Glomerular endothelial cell (primary cell): Measurements from ENCODE around the gene METTL16. TPM values are rescaled to one million over a fixed set of nuclear protein-coding genes. Genes with fewer than 3 reads are reported as not detected.
A peak's percentile ranks its signal among the peaks of the same experiment; 100 is the strongest.

ENCODE experiments used
- DNase-seq: peaks from one replicate; pipeline ENCODE4 v3.0.0-alpha.2; 2011; ENCODE audit warnings: low read depth, low spot score; ENCODE audit errors: extremely low read depth
- total RNA-seq: library from RNA; depleted of rRNA; stranded (reverse); fragments of >200 nt; gene quantifications from 2 replicates; pipeline ENCODE4 v1.2.3, GENCODE V29; 2015

Gene METTL16
- total RNA-seq, 1 donor from 2014 or later: 20.9 TPM

DNA sequence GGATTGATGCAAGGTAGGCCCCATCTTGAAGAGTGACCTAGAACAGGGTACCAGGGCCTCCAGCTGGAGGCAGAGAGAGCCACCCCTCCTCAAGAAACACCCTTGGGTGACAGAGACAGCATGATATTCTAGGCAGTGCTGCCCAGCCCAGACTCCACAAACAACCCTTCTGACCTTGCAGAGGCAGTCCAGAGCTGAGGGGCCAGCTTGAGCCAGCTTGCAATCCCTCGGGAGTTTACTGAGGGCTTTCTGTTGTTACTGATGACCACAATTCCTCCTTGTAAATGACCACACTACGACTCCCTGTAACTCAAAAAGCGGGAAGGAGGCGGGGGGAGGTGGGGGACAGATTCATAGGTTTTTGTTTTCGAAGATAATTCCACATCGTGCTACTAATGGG lies 92.2 kb downstream of the METTL16 start:
- no peak for DNase-seq

DNA sequence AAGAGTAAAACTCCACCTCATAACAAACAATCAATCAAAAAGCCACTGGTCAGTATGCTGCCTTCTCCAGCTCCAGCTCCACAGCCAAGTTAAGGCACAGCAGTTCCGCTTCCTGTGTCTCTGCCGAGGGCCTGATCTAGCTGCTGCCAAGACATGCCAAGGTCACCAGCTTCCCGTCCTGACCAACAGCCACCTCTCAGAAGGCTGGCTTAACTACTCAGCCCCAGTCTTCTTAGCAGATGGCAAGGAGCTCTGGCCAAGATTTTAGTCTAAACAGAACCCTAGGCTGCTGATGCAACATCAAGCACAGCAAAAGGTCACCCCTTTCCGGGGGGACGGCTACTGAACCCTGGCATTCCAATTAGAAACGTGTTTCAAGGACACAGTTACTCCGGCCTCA lies 93.1 kb downstream of the METTL16 start:
- DNase-seq: no peak

DNA sequence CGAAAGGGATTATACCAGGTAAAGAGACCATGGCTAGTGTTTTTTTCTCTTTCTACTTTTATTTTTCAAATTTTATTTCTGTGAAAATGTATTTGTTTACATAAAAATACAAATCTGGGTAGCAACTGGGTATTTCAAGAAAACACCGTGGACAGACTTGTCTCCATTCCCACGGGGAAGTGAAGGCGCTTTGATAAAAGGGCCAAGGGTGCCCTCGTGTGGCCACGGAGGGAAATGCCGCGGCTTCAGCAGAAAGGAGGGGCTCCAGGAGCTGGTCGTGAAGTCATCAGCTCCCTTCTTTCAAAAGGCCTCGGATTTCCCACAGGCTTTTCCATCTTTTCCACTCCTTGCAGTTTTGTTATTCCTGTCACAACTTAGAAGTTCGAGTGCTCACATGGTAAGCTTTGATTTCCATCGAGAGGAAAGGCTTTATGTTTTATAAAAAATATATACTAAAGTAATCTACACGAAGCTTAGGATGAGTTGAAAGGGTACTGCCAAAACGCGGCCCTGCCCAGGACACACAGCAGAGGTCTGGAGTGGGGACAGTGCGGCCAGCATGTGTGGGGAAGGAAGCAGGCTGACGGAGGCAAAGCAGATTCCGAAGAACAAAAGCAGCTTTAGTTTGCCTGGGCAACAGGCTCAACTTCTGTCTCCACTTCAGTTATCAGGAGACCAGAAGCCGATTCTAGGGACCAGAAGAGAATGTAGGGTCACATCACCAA lies 95.5 kb downstream of the METTL16 start:
- no peak for DNase-seq

DNA sequence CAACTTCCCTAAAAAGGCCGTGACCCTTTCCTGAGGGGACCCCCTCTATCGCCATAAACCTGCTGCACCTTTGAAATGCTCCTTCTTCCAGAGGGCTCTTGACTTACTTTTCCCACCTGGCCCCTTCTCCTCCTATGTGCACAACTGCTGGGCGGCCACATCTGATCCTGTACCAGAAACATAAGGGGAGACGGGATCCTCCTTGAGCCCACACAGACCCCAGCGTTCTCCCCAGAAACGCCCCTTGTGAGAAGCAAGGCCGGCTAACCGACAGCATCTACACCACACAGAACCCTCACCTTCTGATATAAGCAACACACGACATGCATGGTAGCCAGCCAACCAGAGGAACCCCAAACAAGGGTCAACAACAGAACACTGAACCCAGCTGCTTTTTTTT lies 96.6 kb downstream of the METTL16 start:
- no peak for DNase-seq

DNA sequence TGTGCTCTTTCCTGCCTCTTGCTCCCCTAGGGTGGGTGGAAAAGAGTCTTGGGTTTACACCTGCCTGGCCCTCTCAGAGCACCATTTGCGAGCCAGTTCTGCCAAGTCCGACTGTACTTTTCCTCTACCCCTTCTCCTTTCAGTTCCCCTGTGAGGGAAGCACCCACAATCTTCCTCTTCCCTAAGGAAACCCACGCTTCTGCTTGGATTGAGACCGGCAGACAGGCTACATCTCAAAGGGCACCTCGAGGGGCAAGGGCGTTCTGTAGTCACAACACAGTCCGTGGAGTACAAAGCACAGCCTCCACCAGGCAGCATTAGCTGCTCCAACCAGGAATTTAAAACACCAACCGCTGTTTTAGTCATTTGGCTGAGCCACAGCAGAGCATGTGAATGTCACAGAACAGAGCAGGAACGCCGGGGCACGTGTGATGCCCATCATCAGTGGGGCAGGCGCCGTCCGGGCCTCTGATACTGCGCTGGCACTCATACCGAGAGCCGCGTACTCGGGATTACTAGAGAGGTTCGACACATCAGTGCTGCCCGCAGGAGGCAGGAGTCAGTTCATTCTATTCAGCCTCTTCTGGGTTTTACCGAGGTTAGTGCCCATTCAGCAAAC lies 97.1 kb downstream of the METTL16 start:
- DNase-seq: no peak

DNA sequence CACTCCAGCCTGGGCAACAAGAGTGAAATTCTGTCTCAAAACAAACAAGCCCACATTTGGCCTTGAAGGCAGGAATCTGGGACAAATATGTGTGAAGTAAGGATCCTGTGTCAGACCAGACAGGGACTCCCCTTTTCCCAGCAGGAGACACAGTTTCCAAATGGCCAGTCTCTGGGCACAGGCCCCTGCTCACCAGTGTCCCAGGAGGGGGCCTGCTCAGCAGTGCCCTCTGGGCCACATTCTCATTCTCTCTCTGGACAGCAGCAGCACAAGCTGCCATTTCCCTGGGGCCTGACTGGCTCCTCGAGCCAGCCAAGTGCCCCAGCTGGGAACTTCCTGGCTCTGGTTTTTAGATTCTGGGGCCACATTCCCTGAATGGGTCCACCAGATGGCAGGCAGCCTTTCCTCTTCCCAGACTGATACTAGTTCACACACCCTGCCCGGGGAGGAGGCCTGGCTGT lies 99.1 kb downstream of the METTL16 start:
- DNase-seq: no peak

DNA sequence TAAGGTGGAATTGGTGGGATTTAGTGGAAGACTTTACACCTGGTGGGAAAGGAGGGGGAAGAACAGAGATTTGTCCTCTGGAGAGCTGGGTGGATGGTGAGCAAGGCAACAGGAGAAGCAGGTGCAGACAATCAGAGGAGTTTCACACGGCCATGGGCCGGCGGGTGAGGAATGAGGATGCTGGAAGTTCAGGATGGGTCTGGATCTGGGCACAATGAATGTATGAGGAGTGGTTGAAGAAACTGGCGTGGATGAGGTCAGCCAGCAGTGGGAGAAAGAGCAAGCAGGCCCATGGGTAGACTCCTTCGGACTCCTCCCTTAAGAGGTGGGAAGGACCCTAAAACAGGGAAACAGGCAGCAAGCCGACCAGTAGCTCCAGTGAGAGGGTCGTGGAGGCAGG lies 100.7 kb downstream of the METTL16 start:
- DNase-seq: no peak

DNA sequence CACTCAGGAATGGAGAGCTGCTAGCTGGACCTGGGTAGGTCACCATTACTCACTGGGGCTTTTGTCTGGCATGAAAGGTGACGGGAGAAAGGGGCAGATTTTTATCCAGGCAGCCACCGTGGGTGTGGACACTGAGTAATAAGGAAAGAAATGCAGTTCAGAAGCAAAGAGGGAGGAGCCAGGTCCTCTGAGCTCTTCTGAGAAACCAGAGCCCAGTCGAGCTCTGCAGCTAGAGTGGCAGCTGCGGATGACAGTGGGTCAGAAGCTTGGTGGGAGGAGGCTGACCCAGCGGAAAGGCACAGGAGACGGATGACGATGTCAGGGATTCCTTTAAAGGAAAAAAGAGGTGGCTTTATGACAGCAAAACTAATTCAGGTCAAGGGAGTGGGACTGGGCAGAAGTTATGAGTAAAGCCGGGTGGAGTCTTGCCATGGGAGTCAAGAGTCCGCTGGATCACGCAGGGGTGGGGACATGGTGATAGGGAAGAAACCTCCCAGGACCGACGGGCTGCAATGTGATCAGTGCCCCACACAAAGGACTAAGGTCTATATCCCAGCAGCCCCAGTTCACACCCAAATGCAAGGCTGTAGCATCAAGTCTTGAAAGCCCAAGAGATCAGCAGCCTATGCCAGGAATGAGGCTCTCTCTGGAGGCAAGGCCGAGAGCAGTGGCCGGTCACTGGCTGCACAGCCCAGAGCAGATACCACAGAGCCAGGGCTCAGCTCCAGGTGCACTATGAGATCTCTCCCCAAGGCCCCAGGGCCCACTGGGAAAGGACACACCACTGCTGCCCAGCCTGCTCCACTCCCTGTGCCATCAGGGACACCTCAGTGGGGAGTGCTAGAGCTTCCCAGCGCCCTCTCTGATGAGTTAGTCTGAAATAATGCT lies 104.5 kb downstream of the METTL16 start:
- no peak for DNase-seq

DNA sequence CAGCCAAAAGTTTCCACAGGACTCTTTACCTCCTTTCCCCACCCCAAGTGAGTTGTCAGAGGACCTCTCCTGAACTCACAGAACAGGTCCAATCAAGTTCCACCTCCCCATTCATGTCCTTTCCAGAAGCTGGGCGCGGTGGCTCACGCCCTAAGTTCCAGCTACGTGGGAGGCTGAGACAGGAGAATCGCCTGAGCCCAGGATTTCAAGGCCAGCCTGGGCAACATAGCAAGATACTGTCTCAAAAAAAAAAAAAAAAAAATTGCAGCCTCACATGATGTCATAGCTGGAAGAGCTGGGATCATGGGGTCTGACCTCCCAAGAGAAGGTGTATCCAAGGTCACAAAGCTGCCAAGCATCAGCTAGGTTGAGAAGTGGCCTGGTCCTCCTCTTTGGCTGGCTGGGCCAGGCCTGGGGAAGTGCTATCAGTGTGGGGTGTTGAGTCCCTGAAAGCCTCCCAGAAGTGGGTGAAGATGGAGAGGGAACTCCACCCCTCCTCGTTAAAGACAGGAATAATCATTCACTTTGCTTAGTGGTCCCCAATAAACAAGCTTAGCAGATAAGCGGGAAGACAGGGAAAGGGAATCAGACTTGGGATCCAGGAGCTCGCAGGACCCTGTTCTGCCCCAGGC lies 105.3 kb downstream of the METTL16 start:
- DNase-seq: no peak

DNA sequence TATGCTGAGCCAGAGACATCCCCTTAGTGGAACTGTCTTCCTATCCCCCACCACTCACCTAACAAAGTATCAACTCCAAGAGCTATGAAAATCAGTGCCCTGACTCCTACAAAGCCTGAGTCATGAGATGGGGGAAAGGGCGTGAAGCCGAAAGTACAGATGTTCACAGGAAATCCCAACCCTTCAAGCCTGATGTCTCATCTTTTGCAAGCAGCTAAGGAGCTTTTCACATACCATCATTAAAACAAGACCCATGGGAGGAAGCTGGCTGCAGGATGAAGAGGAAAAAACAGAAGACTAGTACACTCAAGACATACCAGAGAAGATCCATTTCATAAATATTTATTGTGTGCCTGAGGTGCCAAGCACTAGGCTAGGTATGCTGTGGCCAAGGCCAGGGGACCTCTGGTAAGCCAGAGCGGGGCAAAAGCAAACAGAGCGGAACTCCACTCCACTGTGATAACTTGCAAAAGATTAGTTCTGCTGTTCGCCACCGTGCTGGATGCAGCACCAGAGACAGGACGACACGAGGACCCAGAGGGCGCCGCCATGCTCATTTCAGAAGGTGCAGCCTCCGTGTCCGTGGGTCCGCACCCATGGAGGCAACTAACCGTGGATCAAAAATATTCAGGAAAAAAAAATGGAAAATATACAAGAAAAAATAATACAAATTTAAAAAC lies 106.3 kb downstream of the METTL16 start:
- DNase-seq: no peak

DNA sequence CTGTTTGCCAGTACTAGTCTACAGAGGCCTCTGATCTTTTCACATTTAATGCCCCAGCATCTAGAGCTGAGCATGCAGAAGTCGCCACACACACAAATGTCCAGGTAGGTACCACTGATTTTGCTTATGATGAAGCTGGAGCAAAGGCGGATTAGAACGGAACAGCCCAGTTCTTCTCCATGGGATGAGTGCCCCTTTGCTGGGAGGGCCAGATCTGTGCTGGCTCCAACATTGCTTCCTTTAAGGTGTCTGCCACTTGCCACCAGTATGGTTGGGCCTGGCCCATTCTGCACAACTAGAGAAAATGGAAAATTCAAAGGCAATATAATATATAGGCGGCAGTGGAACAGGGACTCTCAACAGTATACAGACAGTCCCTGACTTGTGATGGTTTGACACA lies 108.6 kb downstream of the METTL16 start:
- no peak for DNase-seq

DNA sequence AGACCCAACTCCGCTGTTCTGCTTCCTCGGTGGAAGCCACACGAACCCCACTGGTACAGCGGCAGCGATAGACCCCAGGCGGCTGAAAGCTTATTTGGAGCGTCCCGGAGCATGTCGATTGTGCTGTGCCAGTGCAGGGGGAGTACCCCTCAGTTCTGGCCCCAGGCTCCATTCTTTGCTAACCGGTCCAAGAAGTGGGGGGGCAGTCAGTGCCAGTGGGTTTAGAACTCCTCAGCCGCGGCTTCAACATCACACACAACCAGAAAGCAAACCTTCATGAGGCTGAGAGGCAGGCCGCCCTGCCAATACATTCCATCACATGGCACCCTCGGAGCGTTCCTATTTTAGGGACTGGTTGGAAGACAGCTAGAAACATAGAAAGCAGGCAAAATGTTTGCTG lies 109.1 kb downstream of the METTL16 start:
- no peak for DNase-seq

DNA sequence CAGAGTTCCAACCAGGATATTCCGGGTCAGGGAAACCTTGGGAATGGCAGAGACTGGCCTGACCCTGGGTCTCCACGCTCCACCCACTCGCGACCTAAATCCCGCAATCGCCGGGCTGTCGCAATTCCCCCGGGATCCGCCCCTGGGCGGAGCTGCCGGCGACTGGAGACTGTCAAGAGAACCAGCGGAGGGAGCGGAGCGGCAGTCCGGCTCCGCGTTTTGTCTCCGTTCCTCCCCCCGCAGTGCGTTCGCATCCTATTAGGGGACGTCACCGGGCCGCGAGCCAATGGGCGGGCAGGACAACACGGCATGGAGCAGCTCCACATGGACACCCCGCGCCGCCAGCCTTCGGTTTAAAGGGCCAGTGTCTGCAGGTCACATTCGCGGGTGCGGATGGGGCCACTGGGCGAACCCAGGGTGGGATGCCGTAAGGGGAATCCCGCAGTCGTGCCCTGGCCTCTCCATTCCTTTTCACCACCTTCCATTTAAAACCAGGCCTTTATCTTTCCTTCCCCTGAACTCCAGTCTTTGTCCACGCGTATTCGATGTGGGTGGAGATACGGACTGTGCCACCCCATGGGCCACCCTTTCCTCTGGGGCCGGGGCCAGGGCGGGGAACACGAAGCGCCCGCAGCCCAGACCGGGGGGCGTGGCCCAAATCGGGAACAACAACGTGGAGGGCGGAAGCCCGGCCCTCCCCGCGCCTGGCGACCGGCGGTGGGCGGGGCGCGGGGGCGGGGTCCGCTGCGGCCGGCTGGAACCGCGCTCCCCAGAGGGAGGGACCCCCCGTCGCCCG lies 110.1 kb downstream of the METTL16 start:
- DNase-seq: peak; percentile 89

DNA sequence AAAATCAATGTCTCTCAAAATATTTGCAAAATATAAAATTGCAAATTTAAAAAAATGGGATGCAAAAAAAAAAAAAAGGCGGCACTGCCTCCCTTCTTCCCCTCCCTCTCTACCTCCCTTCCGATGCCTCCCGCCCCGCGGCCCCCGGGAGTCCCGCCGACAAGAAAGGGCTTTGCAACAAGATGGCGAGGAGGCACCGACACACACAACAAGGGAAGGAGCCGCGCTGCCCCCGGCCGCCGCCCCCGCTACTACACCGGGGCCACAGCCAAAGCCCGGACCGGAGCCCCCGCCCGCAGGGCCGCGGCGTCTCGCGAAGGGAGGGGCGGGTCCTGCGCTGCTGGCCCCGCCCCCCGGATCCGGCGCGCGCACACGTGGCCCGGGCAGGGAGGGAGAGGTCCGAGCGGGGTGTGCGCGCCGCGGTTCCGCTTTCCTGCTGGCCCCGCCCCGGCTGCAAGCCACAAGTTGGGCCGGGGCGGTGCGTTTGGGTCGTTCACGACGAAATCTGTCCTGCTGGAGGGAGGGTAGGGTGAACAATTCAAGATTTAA lies 110.7 kb downstream of the METTL16 start, which contains the start of gene MNT:
Gene MNT (minus strand): TSS at position 184 of the 549 bp plus-strand sequence. CDS start 348 bp downstream, outside the sequence.
- no peak for DNase-seq

DNA sequence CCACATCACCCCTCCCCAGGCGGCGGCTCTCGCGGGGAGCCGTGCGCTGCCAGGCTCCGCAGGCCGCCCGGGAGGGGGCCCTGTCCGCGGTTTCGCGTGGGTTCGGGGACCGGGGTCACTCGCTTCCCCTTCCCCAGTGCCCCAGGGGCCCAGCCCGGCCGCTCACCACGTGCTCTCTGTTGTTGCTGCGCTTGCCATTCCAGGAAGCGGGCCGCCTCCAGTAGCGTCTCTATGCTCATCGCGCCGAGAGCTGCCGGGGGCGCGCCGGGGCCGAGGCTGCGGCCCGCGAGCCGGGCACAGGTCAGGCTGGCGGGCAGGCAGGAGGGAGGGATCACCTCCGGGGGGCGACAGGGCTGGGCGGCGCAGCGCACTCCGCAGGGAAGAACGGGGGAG lies 111.2 kb downstream of the METTL16 start:
- DNase-seq: no peak

DNA sequence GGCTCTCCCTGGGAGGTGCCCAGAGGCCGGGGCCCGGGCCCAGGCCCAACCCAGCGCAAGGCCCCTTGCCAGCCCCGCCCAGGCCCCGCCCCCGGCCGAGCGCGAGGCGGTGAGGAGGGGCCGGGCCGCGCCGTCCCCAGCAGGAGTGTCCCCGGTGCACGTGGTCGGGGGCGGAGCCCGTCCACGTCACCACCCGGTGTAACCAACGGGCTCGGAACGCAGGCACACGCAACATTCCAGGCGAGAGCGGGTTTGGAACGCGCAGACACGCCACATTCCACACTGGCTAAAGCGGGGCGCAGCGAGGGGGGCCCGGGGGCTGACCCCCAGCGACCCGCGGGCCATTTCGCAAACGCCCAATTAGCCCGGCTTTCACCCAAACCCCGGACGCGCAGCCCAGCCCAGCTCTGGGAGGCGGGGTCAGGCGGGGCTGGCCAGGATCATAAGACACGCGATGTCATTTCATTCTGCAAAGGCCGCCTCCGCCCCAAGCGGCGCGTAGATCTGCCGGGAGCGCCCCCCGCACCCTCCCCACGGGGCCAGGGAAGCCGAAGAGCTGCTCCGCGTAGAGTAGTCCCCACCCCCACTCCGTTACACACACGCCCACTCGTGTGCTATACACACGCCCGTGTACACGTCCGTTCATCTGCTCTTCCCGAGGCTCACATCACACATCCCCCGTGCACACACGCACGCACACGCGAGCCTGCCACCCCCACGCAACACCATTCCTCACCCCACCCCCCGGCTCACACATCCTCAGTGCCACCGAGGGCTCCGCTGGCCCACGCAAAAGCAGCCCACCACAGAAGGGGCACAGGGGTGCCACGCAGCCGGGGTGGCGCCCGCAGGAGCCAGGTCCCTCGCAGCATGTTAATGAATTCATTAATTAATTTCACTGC lies 111.9 kb downstream of the METTL16 start:
- DNase-seq: no peak

DNA sequence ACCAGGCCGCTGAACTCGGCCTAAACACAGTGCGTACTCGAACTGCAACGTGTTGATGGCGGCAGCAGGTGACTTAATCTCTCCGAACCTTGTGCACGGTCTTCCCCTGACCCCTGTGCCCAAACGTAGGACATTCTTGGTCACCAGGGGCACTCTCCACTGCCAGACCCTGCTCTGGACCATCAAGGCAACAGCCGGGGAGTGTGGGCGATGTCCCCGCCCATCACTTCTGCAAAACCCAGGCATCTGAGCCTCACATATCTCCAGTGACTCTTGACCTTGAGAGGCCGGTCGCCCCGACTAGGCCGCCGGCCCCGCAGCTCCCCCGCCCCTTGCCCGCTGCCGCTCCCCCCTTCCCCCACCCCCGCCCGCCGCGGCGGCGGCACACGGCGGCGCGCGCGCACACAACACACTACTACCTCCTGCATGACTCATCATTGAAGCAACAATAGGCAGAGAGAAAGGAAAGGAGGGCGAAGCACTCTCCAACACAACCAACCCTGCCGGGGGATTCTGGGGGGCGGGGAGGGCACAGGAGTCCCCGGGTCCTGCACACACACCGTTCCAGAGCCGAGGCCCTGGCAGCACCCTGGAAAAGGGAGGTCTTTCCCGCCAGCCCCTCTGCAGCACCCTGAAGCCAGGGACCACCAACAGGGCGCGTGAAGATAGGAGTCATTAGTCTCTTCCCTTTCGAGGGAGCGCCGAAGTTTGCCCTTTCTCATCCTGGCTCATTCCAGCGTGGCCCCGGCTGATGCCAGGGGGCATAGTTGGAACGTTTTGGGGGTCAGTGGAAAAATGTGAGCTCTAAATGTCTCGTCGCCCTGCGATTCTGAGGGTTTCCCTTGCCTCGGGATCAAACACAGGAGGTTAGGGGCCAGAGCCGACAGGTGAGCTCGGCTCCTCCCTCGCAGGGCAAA lies 112.8 kb downstream of the METTL16 start:
- no peak for DNase-seq
